Calu3 (cell line): ENCODE measurements around the gene ALDH2. TPM values are rescaled to one million over a fixed set of nuclear protein-coding genes. Genes with fewer than 3 reads are reported as not detected.
"Not testable (repeated sequence)": the region's sequence is repeated elsewhere in the genome, so short reads cannot be mapped to it uniquely, and the experiment has no call there.

Experiments
- BruUV-seq: library from RNA; stranded (reverse); fragments of 400-500 nt; replicated peaks from 2 replicates; lab custom pipeline; 2021; lab: Mats Ljungman, UMichigan
- CTCF ChIA-PET: fragments of 300-600 bp; sonication (Branson Sonifier 250); formaldehyde crosslinking; loops from one replicate; lab custom pipeline; 2022; ENCODE audit warnings: antibody characterized with exemption; lab: Charles Lee
- DNase-seq: peaks from one replicate; pipeline ENCODE4 v3.0.0; 2022
- H3K27ac Mint-ChIP-seq: one replicate; pipeline ENCODE4 v1.8.0; 2022; ENCODE audit warnings: mixed read lengths; ENCODE audit not compliant: unreplicated experiment
- H3K27me3 Mint-ChIP-seq: one replicate; pipeline ENCODE4 v1.8.0; 2022; ENCODE audit warnings: mixed read lengths; ENCODE audit not compliant: unreplicated experiment
- H3K36me3 Mint-ChIP-seq: one replicate; pipeline ENCODE4 v1.8.0; 2022; ENCODE audit warnings: mild to moderate bottlenecking, moderate library complexity, mixed read lengths; ENCODE audit not compliant: insufficient read depth, unreplicated experiment
- H3K4me1 Mint-ChIP-seq: one replicate; pipeline ENCODE4 v1.8.0; 2022; ENCODE audit warnings: mild to moderate bottlenecking, low read depth, mixed read lengths; ENCODE audit not compliant: unreplicated experiment
- H3K4me3 Mint-ChIP-seq: one replicate; pipeline ENCODE4 v1.8.0; 2022; ENCODE audit warnings: mild to moderate bottlenecking, low read depth, moderate library complexity, mixed read lengths; ENCODE audit not compliant: unreplicated experiment
- H3K9me3 Mint-ChIP-seq: one replicate; pipeline ENCODE4 v1.8.0; 2022; ENCODE audit warnings: low read depth, mixed read lengths; ENCODE audit not compliant: unreplicated experiment
- CTCF ChIP-seq: fragments of 200-600 bp; IDR thresholded peaks from one replicate; pipeline ENCODE4 v1.8.0; 2022; ENCODE audit warnings: antibody characterized with exemption; ENCODE audit not compliant: unreplicated experiment
- intact Hi-C: fragments of 100-400 bp; cut with micrococcal nuclease; formaldehyde crosslinking; loops from one replicate; pipeline ENCODE4 v1.10.0; 2022; ENCODE audit not compliant: unreplicated experiment
- total RNA-seq: library from RNA; stranded (reverse); gene quantifications from 2 replicates; pipeline ENCODE4 v1.2.3, GENCODE V29; 2022

Gene ALDH2
- total RNA-seq, 1 experiment from 2014 or later: 152 TPM

GRCh38 chr12:111812881-111813741 lies 46.4 kb downstream of the ALDH2 start:
- peak; percentile 78 for DNase-seq
- intact Hi-C loops: loop anchor here (1.0 to 5.0 kb wide), 2 partner anchors 46 to 60 kb away; partner anchors contain the start of gene ALDH2

GRCh38 chr12:111816065-111816615 lies 49.4 kb downstream of the ALDH2 start:
- Mint-ChIP-seq H3K27ac (no peak overlapping the region), H3K9me3 (peaks cover 2% of the 10 kb centered on the region), H3K27me3 (peaks cover 20% of the 10 kb centered on the region), H3K4me3 (no peak overlapping the region), H3K4me1 (peaks cover 24% of the 10 kb centered on the region), H3K36me3 (peaks cover 15% of the 10 kb centered on the region)
- CTCF ChIA-PET: interaction anchor here (0.9 to 1.6 kb wide), 2 partner anchors 31 to 62 kb away, joined by 3 read pairs; no protein-coding TSS in a partner anchor
- BruUV-seq: no TSS peak
- TF ChIP-seq CTCF: no peak
- intact Hi-C loops: no loop called here
- no peak for DNase-seq

More at GRCh38 chr12:111812881-111813741, 46.4 kb downstream of the ALDH2 start:
- no TSS peak for BruUV-seq
- TF ChIP-seq CTCF: peak; percentile 75
- no peaks in the 10 kb centered on the region for H3K27me3 Mint-ChIP-seq
- H3K36me3 Mint-ChIP-seq: peaks cover 24% of the 10 kb centered on the region
- H3K4me1 Mint-ChIP-seq: peaks cover 16% of the 10 kb centered on the region
- CTCF ChIA-PET: interaction anchor here (0.6 to 1.8 kb wide), 10 partner anchors 13 to 200 kb away, joined by 3 to 45 read pairs (median 4); partner anchors contain the start of genes ALDH2, ERP29, MAPKAPK5 and TMEM116
- peak overlapping the region; percentile 56 for H3K27ac Mint-ChIP-seq
- no peaks in the 10 kb centered on the region for H3K9me3 Mint-ChIP-seq
- H3K4me3 Mint-ChIP-seq: no peak overlapping the region

GRCh38 chr12:111816898-111817297 lies 50.2 kb downstream of the ALDH2 start:
- DNase-seq, intact Hi-C loops, H3K4me3 Mint-ChIP-seq, BruUV-seq, H3K27ac Mint-ChIP-seq, H3K9me3 Mint-ChIP-seq: not testable (repeated sequence)
- Mint-ChIP-seq H3K27me3 (peaks cover 23% of the 10 kb centered on the region), H3K4me1 (peaks cover 18% of the 10 kb centered on the region), H3K36me3 (peaks cover 15% of the 10 kb centered on the region)
- CTCF ChIA-PET: interaction anchor here (1.6 kb wide), 1 partner anchor 63 kb away, joined by 3 read pairs; no protein-coding TSS in a partner anchor

GRCh38 chr12:111818340-111818739 lies 51.6 kb downstream of the ALDH2 start:
- H3K27ac Mint-ChIP-seq: no peak overlapping the region
- H3K36me3 Mint-ChIP-seq: peaks cover 4% of the 10 kb centered on the region
- CTCF ChIA-PET: no interaction called here
- no peak for DNase-seq
- H3K4me3 Mint-ChIP-seq: no peak overlapping the region
- no TSS peak for BruUV-seq
- H3K9me3 Mint-ChIP-seq: peaks cover 2% of the 10 kb centered on the region
- H3K27me3 Mint-ChIP-seq: peaks cover 37% of the 10 kb centered on the region
- peaks cover 11% of the 10 kb centered on the region for H3K4me1 Mint-ChIP-seq
- TF ChIP-seq CTCF: no peak
- intact Hi-C loops: no loop called here
